Activated naive CD4-positive, alpha-beta T cell treated with anti-CD3 and anti-CD28 coated beads, Interleukin-2, amount 50 U/mL, for 24 hours (primary cell): Measurements from ENCODE around the gene VDR.

Source experiments
- H3K27ac Mint-ChIP-seq: one replicate; pipeline ENCODE4 v1.8.0; 2021; ENCODE audit warnings: mild to moderate bottlenecking, mixed read lengths
- H3K27me3 Mint-ChIP-seq: one replicate; pipeline ENCODE4 v1.8.0; 2021; ENCODE audit warnings: mixed read lengths
- H3K36me3 Mint-ChIP-seq: one replicate; pipeline ENCODE4 v1.8.0; 2021; ENCODE audit warnings: mixed read lengths
- H3K4me1 Mint-ChIP-seq: one replicate; pipeline ENCODE4 v1.8.0; 2021; ENCODE audit warnings: mixed read lengths
- H3K4me3 Mint-ChIP-seq: one replicate; pipeline ENCODE4 v1.8.0; 2021; ENCODE audit warnings: mild to moderate bottlenecking, mixed read lengths
- H3K9me3 Mint-ChIP-seq: one replicate; pipeline ENCODE4 v1.8.0; 2021; ENCODE audit warnings: mixed read lengths

Gene VDR

GRCh38 chr12:47801170-47801903 is 103.5 kb downstream of the VDR start:
- Mint-ChIP-seq H3K9me3 (no peaks in the 10 kb centered on the region), H3K36me3 (peaks cover 2% of the 10 kb centered on the region), H3K4me3 (no peak overlapping the region), H3K27ac (peak overlapping the region; percentile 51), H3K4me1 (peaks cover 78% of the 10 kb centered on the region), H3K27me3 (no peaks in the 10 kb centered on the region)

GRCh38 chr12:47800582-47800981 is 104.2 kb downstream of the VDR start:
- H3K27ac Mint-ChIP-seq: no peak overlapping the region
- no peaks in the 10 kb centered on the region for H3K27me3 Mint-ChIP-seq
- peaks cover 2% of the 10 kb centered on the region for H3K36me3 Mint-ChIP-seq
- no peak overlapping the region for H3K4me3 Mint-ChIP-seq
- peaks cover 71% of the 10 kb centered on the region for H3K4me1 Mint-ChIP-seq
- H3K9me3 Mint-ChIP-seq: no peaks in the 10 kb centered on the region

GRCh38 chr12:47799357-47799955 is 105.3 kb downstream of the VDR start:
- Mint-ChIP-seq H3K36me3 (peaks cover 2% of the 10 kb centered on the region), H3K4me1 (peaks cover 60% of the 10 kb centered on the region), H3K27ac (peak overlapping the region; percentile 12), H3K27me3 (no peaks in the 10 kb centered on the region), H3K4me3 (no peak overlapping the region), H3K9me3 (no peaks in the 10 kb centered on the region)

GRCh38 chr12:47798382-47798948 is 106.3 kb downstream of the VDR start:
- no peak overlapping the region for H3K4me3 Mint-ChIP-seq
- H3K9me3 Mint-ChIP-seq: no peaks in the 10 kb centered on the region
- peaks cover 50% of the 10 kb centered on the region for H3K4me1 Mint-ChIP-seq
- no peak overlapping the region for H3K27ac Mint-ChIP-seq
- peaks cover 3% of the 10 kb centered on the region for H3K36me3 Mint-ChIP-seq
- H3K27me3 Mint-ChIP-seq: no peaks in the 10 kb centered on the region

- Mint-ChIP-seq H3K4me1 (peaks cover 39% of the 10 kb centered on the region), H3K9me3 (no peaks in the 10 kb centered on the region), H3K36me3 (peaks cover 3% of the 10 kb centered on the region), H3K4me3 (no peak overlapping the region), H3K27ac (peak overlapping the region; percentile 91), H3K27me3 (no peaks in the 10 kb centered on the region)
Observed at GRCh38 chr12:47797441-47797840, 107.4 kb downstream of the VDR start.

- peaks cover 24% of the 10 kb centered on the region for H3K4me1 Mint-ChIP-seq
- H3K36me3 Mint-ChIP-seq: peaks cover 4% of the 10 kb centered on the region
- no peak overlapping the region for H3K4me3 Mint-ChIP-seq
- no peaks in the 10 kb centered on the region for H3K9me3 Mint-ChIP-seq
- H3K27ac Mint-ChIP-seq: no peak overlapping the region
- H3K27me3 Mint-ChIP-seq: no peaks in the 10 kb centered on the region
Observed at GRCh38 chr12:47795814-47796411, 108.9 kb downstream of the VDR start.

GRCh38 chr12:47795121-47795813 is 109.5 kb downstream of the VDR start:
- H3K27ac Mint-ChIP-seq: no peak overlapping the region

GRCh38 chr12:47794679-47795078 is 110.1 kb downstream of the VDR start:
- Mint-ChIP-seq H3K4me1 (peaks cover 14% of the 10 kb centered on the region), H3K4me3 (no peak overlapping the region), H3K9me3 (no peaks in the 10 kb centered on the region), H3K27ac (no peak overlapping the region), H3K27me3 (no peaks in the 10 kb centered on the region), H3K36me3 (peaks cover 5% of the 10 kb centered on the region)

More at GRCh38 chr12:47795121-47795813, 109.5 kb downstream of the VDR start:
- H3K36me3 Mint-ChIP-seq: peaks cover 5% of the 10 kb centered on the region
- no peaks in the 10 kb centered on the region for H3K27me3 Mint-ChIP-seq
- no peaks in the 10 kb centered on the region for H3K9me3 Mint-ChIP-seq
- no peak overlapping the region for H3K4me3 Mint-ChIP-seq
- H3K4me1 Mint-ChIP-seq: peaks cover 19% of the 10 kb centered on the region

- Mint-ChIP-seq H3K4me1 (peaks cover 6% of the 10 kb centered on the region), H3K36me3 (peaks cover 9% of the 10 kb centered on the region), H3K27ac (peak overlapping the region; percentile 55), H3K9me3 (no peaks in the 10 kb centered on the region), H3K4me3 (no peak overlapping the region), H3K27me3 (no peaks in the 10 kb centered on the region)
Observed at GRCh38 chr12:47793015-47793681, 111.6 kb downstream of the VDR start.

GRCh38 chr12:47791874-47792273 is 112.9 kb downstream of the VDR start:
- Mint-ChIP-seq H3K9me3 (no peaks in the 10 kb centered on the region), H3K27me3 (no peaks in the 10 kb centered on the region), H3K4me3 (no peak overlapping the region), H3K4me1 (no peaks in the 10 kb centered on the region), H3K27ac (peak overlapping the region; percentile 68), H3K36me3 (peaks cover 12% of the 10 kb centered on the region)
